CD4-positive, alpha-beta T cell treated with Interleukin-15 for 4 hours (primary cell): ENCODE measurements around the gene GPR25.

ENCODE experiments used
- DNase-seq: peaks from one replicate; pipeline ENCODE4 v3.0.0-alpha.2; 2020; ENCODE audit warnings: low spot score

The GPR25 gene

DNA sequence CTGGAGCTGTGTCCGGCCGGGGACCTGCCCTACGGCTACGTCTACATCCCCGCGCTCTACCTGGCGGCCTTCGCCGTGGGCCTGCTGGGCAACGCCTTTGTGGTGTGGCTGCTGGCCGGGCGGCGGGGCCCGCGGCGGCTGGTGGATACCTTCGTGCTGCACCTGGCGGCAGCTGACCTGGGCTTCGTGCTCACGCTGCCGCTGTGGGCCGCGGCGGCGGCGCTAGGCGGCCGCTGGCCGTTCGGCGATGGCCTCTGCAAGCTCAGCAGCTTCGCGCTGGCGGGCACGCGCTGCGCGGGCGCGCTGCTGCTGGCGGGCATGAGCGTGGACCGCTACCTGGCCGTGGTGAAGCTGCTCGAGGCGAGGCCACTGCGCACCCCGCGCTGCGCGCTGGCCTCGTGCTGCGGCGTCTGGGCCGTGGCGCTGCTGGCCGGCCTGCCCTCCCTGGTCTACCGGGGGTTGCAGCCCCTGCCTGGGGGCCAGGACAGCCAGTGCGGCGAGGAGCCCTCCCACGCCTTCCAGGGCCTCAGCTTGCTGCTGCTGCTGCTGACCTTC, 412 bp downstream of the GPR25 start:
- no peak for DNase-seq

- no peak for DNase-seq
Observed at GRCh38 chr1:200873671-200874397, 1.1 kb downstream of the GPR25 start.

GRCh38 chr1:200874694-200875093, 1.9 kb downstream of the GPR25 start:
- DNase-seq, result no peak

- no peak for DNase-seq
Observed at GRCh38 chr1:200875416-200875815, 2.6 kb downstream of the GPR25 start.

- no peak for DNase-seq
Observed at GRCh38 chr1:200877010-200877409, 4.2 kb downstream of the GPR25 start.

- DNase-seq, result peak; percentile 63
Observed at GRCh38 chr1:200877839-200878551, 5.2 kb downstream of the GPR25 start.

DNA sequence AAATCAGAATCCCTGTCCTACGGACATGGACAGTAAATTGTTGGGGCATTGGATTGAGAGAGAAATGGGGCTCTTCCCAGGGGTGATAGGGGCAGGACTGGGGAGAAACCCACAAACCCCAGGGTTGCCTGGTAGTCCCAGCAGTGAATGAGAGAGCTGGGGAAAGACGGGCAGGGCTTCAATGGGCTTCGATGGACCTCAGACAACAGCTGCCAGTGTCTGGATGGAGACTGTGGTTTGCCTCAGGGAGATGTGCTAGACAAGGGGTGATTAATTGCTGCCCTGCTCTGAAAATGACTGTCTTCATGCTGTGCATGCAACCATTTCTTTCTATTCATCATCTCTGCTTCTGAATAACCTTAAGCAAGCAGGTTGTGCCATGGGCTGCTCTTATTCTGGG, 7.4 kb downstream of the GPR25 start:
- DNase-seq, result no peak

- no peak for DNase-seq
Observed at GRCh38 chr1:200883118-200883517, 10.3 kb downstream of the GPR25 start.

GRCh38 chr1:200885623-200886402, 13.0 kb downstream of the GPR25 start:
- no peak for DNase-seq

DNA sequence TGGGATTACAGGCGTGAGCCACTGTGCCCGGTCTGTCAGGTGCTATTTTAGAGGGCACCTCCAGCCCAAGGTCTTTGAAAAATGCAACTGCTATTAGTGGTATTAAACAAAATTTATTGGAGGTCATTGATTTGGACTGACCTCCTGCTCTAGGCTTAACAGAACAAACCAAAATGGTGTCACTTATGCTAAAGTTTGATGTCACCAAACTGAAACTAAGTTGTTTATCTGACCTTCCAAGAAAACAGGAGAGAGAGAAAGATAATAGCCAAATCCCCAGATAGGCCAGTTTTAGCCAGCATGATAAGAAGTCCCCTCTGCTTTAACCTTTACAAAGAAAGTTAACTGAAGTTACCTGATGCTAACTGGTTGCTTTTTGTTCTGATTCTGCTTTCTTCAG, 13.8 kb downstream of the GPR25 start:
- DNase-seq, result no peak

DNA sequence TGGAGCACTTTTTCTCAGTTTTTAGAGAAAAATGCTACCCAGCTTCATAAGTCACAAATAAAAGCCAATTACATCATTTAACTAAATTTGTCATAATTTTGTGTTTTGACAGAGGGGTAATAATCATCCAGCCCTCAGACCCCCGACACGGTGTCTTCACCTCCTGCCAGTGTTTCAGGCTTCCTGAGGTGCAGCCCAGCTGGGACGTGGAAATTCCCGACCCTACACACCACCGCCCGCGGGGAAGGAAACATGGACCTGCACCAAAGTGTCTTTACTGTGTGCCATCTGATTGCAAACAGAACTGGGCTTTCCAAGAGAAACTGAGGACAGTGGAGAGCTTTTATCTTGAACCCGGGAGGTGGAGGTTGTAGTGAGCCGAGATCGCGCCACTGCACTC, 14.3 kb downstream of the GPR25 start:
- DNase-seq, result no peak

DNA sequence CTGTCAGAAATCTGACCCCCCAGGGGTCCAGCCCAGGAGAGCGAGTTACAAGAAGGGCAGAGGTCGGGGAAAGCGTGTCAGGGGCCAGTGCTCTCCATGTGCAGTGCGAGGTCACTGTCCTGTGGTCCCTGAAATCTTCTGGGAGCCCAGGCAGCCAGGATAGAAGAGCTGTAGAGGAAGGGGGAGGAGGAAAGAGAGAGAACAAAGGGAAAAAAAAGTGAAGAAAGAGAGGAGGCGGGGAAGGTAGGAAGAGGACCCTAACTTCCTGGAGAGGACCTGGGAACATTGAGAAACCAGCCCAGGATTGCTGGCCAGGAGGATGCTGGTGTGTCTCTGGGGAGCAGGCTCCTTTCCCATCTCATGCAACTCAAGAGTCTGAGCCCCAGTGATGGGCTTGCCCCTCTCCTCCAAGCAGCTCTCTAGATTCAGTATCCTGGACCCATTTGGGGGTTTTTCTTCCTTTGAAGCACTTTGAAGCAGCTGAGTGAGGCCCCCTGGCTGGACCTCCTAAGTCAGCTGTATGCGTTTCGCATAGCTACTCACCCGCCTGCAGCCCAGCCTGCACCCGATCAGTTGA, 15.1 kb downstream of the GPR25 start:
- DNase-seq, result no peak

DNA sequence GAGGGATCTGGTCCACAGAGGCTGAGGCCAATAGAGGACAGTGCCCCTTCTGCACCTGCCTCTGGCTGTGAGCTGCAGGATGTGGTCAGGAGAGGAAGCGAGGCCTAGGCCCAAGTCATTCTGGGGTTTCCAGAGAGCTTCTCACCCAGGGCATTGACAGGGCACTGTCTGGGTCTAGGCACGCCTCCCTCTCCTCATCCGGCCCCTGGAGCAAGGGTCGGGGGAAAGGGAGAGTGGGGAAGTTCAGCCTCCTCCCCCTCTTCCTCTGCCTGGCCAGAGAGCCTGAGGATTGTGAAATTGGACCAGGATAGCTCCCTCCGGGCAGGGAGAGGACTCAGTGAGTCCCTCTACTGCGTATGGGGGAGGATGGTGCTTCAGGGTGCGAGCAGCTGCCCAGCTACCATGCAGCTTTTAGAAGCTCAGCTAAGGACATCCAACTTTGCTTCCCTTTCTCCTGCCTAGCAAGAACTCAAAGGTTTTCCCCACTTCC, 15.6 kb downstream of the GPR25 start:
- peak; percentile 60 for DNase-seq

- peak; percentile 28 for DNase-seq
Observed at GRCh38 chr1:200889571-200889970, 16.8 kb downstream of the GPR25 start.

DNA sequence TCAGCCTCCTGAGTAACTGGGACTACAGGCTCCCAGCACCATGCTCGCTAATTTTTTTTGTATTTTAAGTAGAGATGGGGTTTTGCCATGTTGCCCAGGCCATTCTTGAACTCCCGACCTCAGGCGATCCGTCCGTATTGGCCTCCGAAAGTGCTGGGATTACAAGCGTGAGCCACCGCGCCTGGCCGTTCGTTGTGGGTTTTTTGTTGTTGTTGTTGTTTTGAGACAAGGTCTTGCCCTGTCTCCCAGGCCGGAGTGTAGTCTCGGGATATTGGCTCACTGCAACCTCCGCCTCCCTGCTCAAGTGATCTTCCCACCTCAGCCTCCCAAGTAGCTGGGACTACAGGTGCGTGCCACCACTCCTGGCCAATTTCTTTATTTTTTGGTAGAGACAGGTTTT, 17.2 kb downstream of the GPR25 start:
- no peak for DNase-seq

DNA sequence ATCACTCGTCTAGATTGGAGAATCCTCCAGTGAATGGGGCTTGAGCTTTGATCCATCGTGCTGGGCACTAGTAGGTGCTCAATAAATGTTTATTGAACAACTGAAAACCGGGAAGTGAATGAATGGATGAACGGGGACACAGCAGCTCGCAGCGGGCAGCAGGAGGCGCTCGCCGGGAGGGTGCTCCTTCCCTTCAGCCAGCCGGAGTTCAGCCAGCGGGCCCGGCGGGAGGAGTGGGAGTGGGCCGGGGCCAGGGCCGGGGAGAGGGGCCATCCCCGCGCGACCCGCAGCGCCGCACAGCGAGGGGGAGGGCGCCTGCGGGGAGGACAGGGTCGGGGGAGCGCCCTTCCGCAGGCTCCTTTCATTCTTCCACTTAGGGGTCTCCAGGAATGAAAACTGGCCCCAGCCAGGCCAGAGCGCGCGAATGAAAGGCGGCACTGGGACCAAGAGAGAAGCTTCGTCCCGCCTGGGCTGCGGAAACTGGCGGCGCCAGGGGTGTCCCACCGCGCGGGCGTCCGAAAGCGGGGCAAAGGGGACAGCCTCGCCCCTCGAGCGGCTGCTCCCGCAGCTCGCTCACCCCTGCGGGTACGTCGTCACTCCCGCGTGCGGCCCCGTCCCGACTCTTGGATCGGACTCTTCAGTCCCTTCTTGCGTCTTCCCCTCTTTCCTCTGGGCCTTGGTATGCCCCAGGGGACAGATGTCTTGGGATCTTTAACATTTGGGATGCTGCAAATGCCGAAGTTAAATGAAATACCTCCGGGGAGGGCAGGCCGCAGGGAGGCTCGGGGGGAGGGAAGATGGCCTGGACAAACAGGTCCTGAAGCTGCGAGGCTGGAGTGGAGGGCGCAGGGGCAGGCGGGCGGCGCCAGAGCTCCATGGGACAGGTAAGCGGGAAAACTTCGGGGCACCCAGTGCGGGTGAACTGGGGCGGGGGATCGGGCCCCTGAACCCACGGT, 18.3 kb downstream of the GPR25 start:
- DNase-seq, result no peak

- no peak for DNase-seq
Observed at GRCh38 chr1:200891774-200892157, 19.0 kb downstream of the GPR25 start.

- no peak for DNase-seq
Observed at GRCh38 chr1:200892546-200892945, 19.8 kb downstream of the GPR25 start.

- no peak for DNase-seq
Observed at GRCh38 chr1:200892958-200893357, 20.2 kb downstream of the GPR25 start.

- no peak for DNase-seq
Observed at GRCh38 chr1:200893411-200893901, 20.7 kb downstream of the GPR25 start.
